WTC11 (cell line): ENCODE measurements around the gene GDPD3.

ENCODE experiments used
- AFF4 ChIP-seq: sonication (generic); formaldehyde crosslinking; IDR thresholded peaks from 2 replicates; pipeline ENCODE4 v1.8.1; 2023; ENCODE audit warnings: mild to moderate bottlenecking, missing genetic modification reagents, borderline replicate concordance
- ATF3 ChIP-seq: sonication (generic); formaldehyde crosslinking; conservative IDR thresholded peaks from 2 replicates; pipeline ENCODE4 v1.8.1; 2022; ENCODE audit warnings: mild to moderate bottlenecking, missing genetic modification reagents
- CTCF ChIP-seq: fragments of 200-600 bp; IDR thresholded peaks from 2 replicates; pipeline ENCODE4 v1.8.0; 2022; ENCODE audit warnings: antibody characterized with exemption
- E2F1 ChIP-seq: sonication (generic); formaldehyde crosslinking; IDR thresholded peaks from 2 replicates; pipeline ENCODE4 v1.8.0; 2022; ENCODE audit warnings: mild to moderate bottlenecking, missing genetic modification reagents
- ESRRA ChIP-seq: sonication (generic); formaldehyde crosslinking; IDR thresholded peaks from 2 replicates; pipeline ENCODE4 v1.8.1; 2022; ENCODE audit warnings: mild to moderate bottlenecking, missing genetic modification reagents, borderline replicate concordance
- HMGXB4 ChIP-seq: sonication (generic); formaldehyde crosslinking; IDR thresholded peaks from 2 replicates; pipeline ENCODE4 v1.8.1; 2023; ENCODE audit warnings: mild to moderate bottlenecking, moderate library complexity, missing genetic modification reagents
- PRRX2 ChIP-seq: fragments of 250-450 bp; sonication (Bioruptor Pico); IDR thresholded peaks from 2 replicates; pipeline ENCODE4 v1.8.0; 2021; ENCODE audit warnings: mild to moderate bottlenecking
- SMAD3 ChIP-seq: sonication (generic); formaldehyde crosslinking; IDR thresholded peaks from 2 replicates; pipeline ENCODE4 v1.8.0; 2022; ENCODE audit warnings: missing genetic modification reagents, mild to moderate bottlenecking, borderline replicate concordance
- ZSCAN18 ChIP-seq: fragments of 250-450 bp; sonication (Bioruptor Pico); IDR thresholded peaks from 2 replicates; pipeline ENCODE4 v2.1.2; 2022; ENCODE audit warnings: mild to moderate bottlenecking, moderate library complexity

- TF ChIP-seq CTCF = no peak
- TF ChIP-seq PRRX2 = no peak
- TF ChIP-seq E2F1 (CRISPR knock-in tag) = no peak
- TF ChIP-seq ATF3 (CRISPR knock-in tag) = no peak
- no peak for TF ChIP-seq ZSCAN18 (CRISPR knock-in tag)
- TF ChIP-seq HMGXB4 (CRISPR knock-in tag) = no peak
- TF ChIP-seq AFF4 (CRISPR knock-in tag) = no peak
- TF ChIP-seq ESRRA (CRISPR knock-in tag) = no peak
- TF ChIP-seq SMAD3 (CRISPR knock-in tag) = no peak
These were observed 9.3 kb upstream of the GDPD3 start for GRCh38 chr16:30122604-30123160.
